ENCODE results near the gene STK11IP. TPM values are rescaled to one million over a fixed set of nuclear protein-coding genes. Genes with fewer than 3 reads are reported as not detected.
A peak's percentile ranks its signal among the peaks of the same experiment; 100 is the strongest.

Gene STK11IP
- total and polyA plus RNA-seq, 2 of the 13 experiments (the other 11 are each of a cell fraction or from before 2014, with no cell fraction given) = 12.8 to 24.0 TPM

- 0 out of 2 replicates have a peak, but pooled peaks have one; percentile 24 for TF ChIP-seq ZNF136 (CRISPR knock-in tag; IDR thresholded peaks at IDR 0.05; ENCODE audit: low read depth)
- no peak for TF ChIP-seq ZMYM2 (CRISPR knock-in tag; IDR thresholded peaks at IDR 0.05)
- no peak for TF ChIP-seq REXO4 (CRISPR knock-in tag; IDR thresholded peaks at IDR 0.05; ENCODE audit: borderline replicate concordance)
- TF ChIP-seq REL (CRISPR knock-in tag; conservative IDR thresholded peaks at IDR 0.05) = peak; percentile 67
- TF ChIP-seq POLR2AphosphoS2 (IDR thresholded peaks at IDR 0.05; ENCODE audit: low read depth, low read length) = peak; percentile 69; the same call in 1 of the 2 replicates
- peak; percentile 76; the same call in 1 of the 2 replicates for TF ChIP-seq ZNF501 (CRISPR knock-in tag; IDR thresholded peaks at IDR 0.05)
- no peak for TF ChIP-seq ZNF770 (CRISPR knock-in tag; IDR thresholded peaks at IDR 0.05)
- peak; percentile 86; the same call in 1 of the 2 replicates for TF ChIP-seq NFATC3 (CRISPR knock-in tag; IDR thresholded peaks at IDR 0.05)
- TF ChIP-seq ZNF350 (CRISPR knock-in tag; IDR thresholded peaks at IDR 0.05; ENCODE audit: borderline replicate concordance, low read depth) = peak; percentile 51
- TF ChIP-seq ZHX2 (IDR thresholded peaks at IDR 0.05; ENCODE audit: low read depth) = peak; percentile 7; the same call in 1 of the 2 replicates
- no peak for TF ChIP-seq ZHX2 (CRISPR knock-in tag; IDR thresholded peaks at IDR 0.05; ENCODE audit: borderline replicate concordance)
- 0 out of 2 replicates have a peak, but pooled peaks have one; percentile 12 for TF ChIP-seq ZNF275 (CRISPR knock-in tag; IDR thresholded peaks at IDR 0.05; ENCODE audit: borderline replicate concordance)
- TF ChIP-seq YEATS4 (CRISPR knock-in tag; IDR thresholded peaks at IDR 0.05; ENCODE audit: borderline replicate concordance) = peak; percentile 2; the same call in 1 of the 2 replicates
- TF ChIP-seq ZNF773 (CRISPR knock-in tag; IDR thresholded peaks at IDR 0.05; ENCODE audit: borderline replicate concordance) = no peak
- TF ChIP-seq SATB2 (CRISPR knock-in tag; IDR thresholded peaks at IDR 0.05) = no peak
- 0 out of 2 replicates have a peak, but pooled peaks have one; percentile 11 for TF ChIP-seq HNRNPL (IDR thresholded peaks at IDR 0.05; ENCODE audit: low read depth, low read length)
- TF ChIP-seq ETS1 (CRISPR knock-in tag; IDR thresholded peaks at IDR 0.05) = no peak
- TF ChIP-seq JUN (CRISPR knock-in tag; IDR thresholded peaks at IDR 0.05) = no peak
Observed at GRCh38 chr2:219551441-219552381, 45.9 kb upstream of the STK11IP start (continued).

Data from HepG2 (cell line).